ENCODE data around the gene TTBK2. TPM values are rescaled to one million over a fixed set of nuclear protein-coding genes. Genes with fewer than 3 reads are reported as not detected.
"Not testable (repeated sequence)": the region's sequence is repeated elsewhere in the genome, so short reads cannot be mapped to it uniquely, and the experiment has no call there.

The TTBK2 gene
- total RNA-seq, 2 experiments from 2014 or later = 17.5 to 20.1 TPM

- Mint-ChIP-seq H3K4me3 (no peak overlapping the region), H3K27me3 (no peaks in the 10 kb centered on the region), H3K9me3 (peaks cover 3% of the 10 kb centered on the region), H3K27ac (no peak overlapping the region), H3K36me3 (ENCODE audit: low read depth) (peaks cover 93% of the 10 kb centered on the region), H3K4me1 (ENCODE audit: low read depth) (no peaks in the 10 kb centered on the region)
- POLR2A ChIA-PET = no interaction called here
- intact Hi-C loops (cut with DNase I, micrococcal nuclease) = no loop called here
- Histone ChIP-seq H3K9me3 (ENCODE audit: control insufficient read depth in 1 of 2, insufficient read depth in 1 of 2, low read length in 2 of 2) (no peaks in the 10 kb centered on the region), H3K27ac (ENCODE audit: low read depth in 1 of 2, low read length in 2 of 2) (no peak overlapping the region), H3K4me3 (ENCODE audit: low read length) (no peak overlapping the region), H3K27me3 (ENCODE audit: control insufficient read depth in 1 of 2, insufficient read depth in 2 of 2, low read length in 2 of 2) (no peaks in the 10 kb centered on the region), H3K4me1 (ENCODE audit: insufficient read depth, low read length) (no peaks in the 10 kb centered on the region), H3K36me3 (ENCODE audit: insufficient read depth, low read length) (peaks cover 38% of the 10 kb centered on the region)
- DNase-seq = no peak
- CTCF ChIA-PET = interaction anchor here (0.9 kb wide), 1 partner anchor 16 kb away, joined by 3 read pairs; no protein-coding TSS in a partner anchor
- no peak for TF ChIP-seq CTCF (IDR thresholded peaks at IDR 0.05)
- ATAC-seq (ENCODE audit: poor library complexity) = no peak
Observed at GRCh38 chr15:42772901-42773300, 147.7 kb downstream of the TTBK2 start.

GRCh38 chr15:42772144-42772543, 148.4 kb downstream of the TTBK2 start:
- no peaks in the 10 kb centered on the region for H3K4me1 Mint-ChIP-seq (ENCODE audit: low read depth)
- H3K9me3 Mint-ChIP-seq = peaks cover 3% of the 10 kb centered on the region
- POLR2A ChIA-PET = no interaction called here
- no peaks in the 10 kb centered on the region for H3K27me3 ChIP-seq (ENCODE audit: control insufficient read depth in 1 of 2, insufficient read depth in 2 of 2, low read length in 2 of 2)
- H3K4me3 ChIP-seq (ENCODE audit: low read length) = no peak overlapping the region
- no peak overlapping the region for H3K27ac Mint-ChIP-seq
- ATAC-seq (ENCODE audit: poor library complexity) (no peak), DNase-seq (no peak)
- no peak overlapping the region for H3K27ac ChIP-seq (ENCODE audit: low read depth in 1 of 2, low read length in 2 of 2)
- no peak overlapping the region for H3K4me3 Mint-ChIP-seq
- no peaks in the 10 kb centered on the region for H3K9me3 ChIP-seq (ENCODE audit: control insufficient read depth in 1 of 2, insufficient read depth in 1 of 2, low read length in 2 of 2)
- no peaks in the 10 kb centered on the region for H3K27me3 Mint-ChIP-seq
- peaks cover 94% of the 10 kb centered on the region for H3K36me3 Mint-ChIP-seq (ENCODE audit: low read depth)
- H3K36me3 ChIP-seq (ENCODE audit: insufficient read depth, low read length) = peaks cover 35% of the 10 kb centered on the region
- no peaks in the 10 kb centered on the region for H3K4me1 ChIP-seq (ENCODE audit: insufficient read depth, low read length)
- no peak for TF ChIP-seq CTCF (IDR thresholded peaks at IDR 0.05)
- intact Hi-C loops (cut with DNase I, micrococcal nuclease) = no loop called here
- CTCF ChIA-PET = interaction anchor here (0.9 kb wide), 1 partner anchor 16 kb away, joined by 3 read pairs; no protein-coding TSS in a partner anchor

GRCh38 chr15:42766109-42766508, 154.5 kb downstream of the TTBK2 start:
- DNase-seq; ATAC-seq (ENCODE audit: poor library complexity); POLR2A ChIA-PET; H3K9me3 ChIP-seq (ENCODE audit: control insufficient read depth in 1 of 2, insufficient read depth in 1 of 2, low read length in 2 of 2); H3K4me1 Mint-ChIP-seq (ENCODE audit: low read depth); H3K27ac ChIP-seq (ENCODE audit: low read depth in 1 of 2, low read length in 2 of 2); H3K4me3 ChIP-seq (ENCODE audit: low read length); H3K36me3 ChIP-seq (ENCODE audit: insufficient read depth, low read length); H3K27me3 ChIP-seq (ENCODE audit: control insufficient read depth in 1 of 2, insufficient read depth in 2 of 2, low read length in 2 of 2); H3K27me3 Mint-ChIP-seq; H3K4me1 ChIP-seq (ENCODE audit: insufficient read depth, low read length); H3K4me3 Mint-ChIP-seq; H3K27ac Mint-ChIP-seq; intact Hi-C loops (cut with DNase I, micrococcal nuclease): not testable (repeated sequence)
- CTCF ChIA-PET = interaction anchor here (0.7 kb wide), 1 partner anchor 160 kb away, joined by 3 read pairs; no protein-coding TSS in a partner anchor
- Mint-ChIP-seq H3K9me3 (peaks cover 16% of the 10 kb centered on the region), H3K36me3 (ENCODE audit: low read depth) (peaks cover 95% of the 10 kb centered on the region)

- intact Hi-C loops (cut with DNase I, micrococcal nuclease); H3K27ac Mint-ChIP-seq; H3K4me3 Mint-ChIP-seq; DNase-seq; CTCF ChIA-PET; H3K27ac ChIP-seq (ENCODE audit: low read depth in 1 of 2, low read length in 2 of 2); H3K4me1 Mint-ChIP-seq (ENCODE audit: low read depth); H3K4me3 ChIP-seq (ENCODE audit: low read length); ATAC-seq (ENCODE audit: poor library complexity); H3K4me1 ChIP-seq (ENCODE audit: insufficient read depth, low read length); H3K36me3 ChIP-seq (ENCODE audit: insufficient read depth, low read length); H3K27me3 Mint-ChIP-seq; H3K27me3 ChIP-seq (ENCODE audit: control insufficient read depth in 1 of 2, insufficient read depth in 2 of 2, low read length in 2 of 2); POLR2A ChIA-PET: not testable (repeated sequence)
- Mint-ChIP-seq H3K36me3 (ENCODE audit: low read depth) (peaks cover 95% of the 10 kb centered on the region), H3K9me3 (peaks cover 20% of the 10 kb centered on the region)
- peaks cover 12 to 16% of the 10 kb centered on the region in 2 experiments for H3K9me3 ChIP-seq (ENCODE audit: control insufficient read depth in 1 of 2, insufficient read depth in 1 of 2, low read length in 2 of 2)
Observed at GRCh38 chr15:42764154-42764731, 156.3 kb downstream of the TTBK2 start.

GRCh38 chr15:42761813-42762212, 158.8 kb downstream of the TTBK2 start:
- intact Hi-C loops (cut with DNase I, micrococcal nuclease); CTCF ChIA-PET; H3K27ac Mint-ChIP-seq; H3K4me3 Mint-ChIP-seq; H3K27me3 ChIP-seq (ENCODE audit: control insufficient read depth in 1 of 2, insufficient read depth in 2 of 2, low read length in 2 of 2); POLR2A ChIA-PET; H3K4me1 Mint-ChIP-seq (ENCODE audit: low read depth); H3K4me3 ChIP-seq (ENCODE audit: low read length); DNase-seq; H3K27ac ChIP-seq (ENCODE audit: low read depth in 1 of 2, low read length in 2 of 2); H3K27me3 Mint-ChIP-seq; H3K36me3 ChIP-seq (ENCODE audit: insufficient read depth, low read length); ATAC-seq (ENCODE audit: poor library complexity); H3K4me1 ChIP-seq (ENCODE audit: insufficient read depth, low read length): not testable (repeated sequence)
- H3K36me3 Mint-ChIP-seq (ENCODE audit: low read depth) = peaks cover 72% of the 10 kb centered on the region
- peaks cover 20% of the 10 kb centered on the region for H3K9me3 Mint-ChIP-seq
- peaks cover 14 to 16% of the 10 kb centered on the region in 2 experiments for H3K9me3 ChIP-seq (ENCODE audit: control insufficient read depth in 1 of 2, insufficient read depth in 1 of 2, low read length in 2 of 2)

Data from CD4-positive, alpha-beta T cell (primary cell).